Ramos (cell line): ENCODE results near the gene CIDEC.

Experiments used
- in situ Hi-C: fragments of 300-500 bp; cut with MboI; formaldehyde crosslinking; loops from one replicate; pipeline ENCODE4 v1.14.3; 2022; ENCODE audit warnings: low sequenced_read_pairs; ENCODE audit not compliant: unreplicated experiment

The CIDEC gene

GRCh38 chr3:9818666-9819335, 61.3 kb downstream of the CIDEC start:
- in situ Hi-C loops, result no loop called here

GRCh38 chr3:9817436-9817835, 62.6 kb downstream of the CIDEC start:
- in situ Hi-C loops, result no loop called here
